ENCODE data around the gene ELAVL4. TPM values are rescaled to one million over a fixed set of nuclear protein-coding genes. Genes with fewer than 3 reads are reported as not detected.

ELAVL4 gene
- polyA plus RNA-seq, 3 donors = not detected

DNA sequence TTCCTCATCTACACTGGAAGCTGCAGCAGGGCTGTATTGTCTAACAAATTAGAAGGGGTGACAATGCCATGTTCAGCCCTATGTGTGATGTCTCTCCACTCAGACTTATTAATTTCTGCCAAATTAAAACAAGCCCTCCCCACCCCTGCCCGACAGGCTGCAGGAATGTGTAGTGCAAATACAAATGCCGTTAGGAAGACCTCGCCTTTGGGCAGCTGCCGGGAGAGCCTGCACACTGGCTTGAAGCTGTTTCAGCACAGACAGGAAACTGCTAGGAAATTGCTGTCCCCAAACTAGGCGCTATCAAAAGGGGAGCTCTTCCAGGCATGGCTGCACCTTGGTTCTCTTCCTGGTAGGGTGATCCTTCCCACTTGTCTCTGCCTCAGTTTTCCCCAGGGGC, 135.2 kb downstream of the ELAVL4 start:
- Mint-ChIP-seq H3K4me1 (no peaks in the 10 kb centered on the region), H3K4me3 (no peak overlapping the region), H3K9me3 (peaks cover 0 to 3% (median 0%) of the 10 kb centered on the region in 7 donors), H3K27ac (no peak overlapping the region), H3K36me3 (no peaks in the 10 kb centered on the region), H3K27me3 (ENCODE audit: low read depth in 3 of 3) (peaks cover 0 to 2% (median 0%) of the 10 kb centered on the region in 3 donors)
- no peaks in the 10 kb centered on the region for H3K79me2 ChIP-seq (ENCODE audit: insufficient read depth, low read length)
- H3K4me2 ChIP-seq (replicated peaks; ENCODE audit: extremely low read depth, low read length, poor library complexity, severe bottlenecking) = no peak overlapping the region
- no peaks in the 10 kb centered on the region for H4K20me1 ChIP-seq (ENCODE audit: insufficient read depth, low read length)
- H3K36me3 ChIP-seq (replicated peaks in 1 of 2; ENCODE audit: control insufficient read depth in 1 of 2, insufficient read depth in 2 of 2, low read length in 2 of 2) = no peaks in the 10 kb centered on the region
- no peak overlapping the region for H3K9ac ChIP-seq (ENCODE audit: insufficient read depth, low read length, poor library complexity, severe bottlenecking)
- no peak overlapping the region for H3K27ac ChIP-seq (ENCODE audit: low read depth in 1 of 2, low read length in 2 of 2)
- intact Hi-C loops (cut with micrococcal nuclease) = no loop called here
- 20% methylated on average over 5 of the region's 5 CpGs for WGBS (ENCODE audit: insufficient coverage)
- H3K4me1 ChIP-seq (ENCODE audit: control insufficient read depth in 1 of 2, insufficient read depth in 2 of 2, low read length in 2 of 2) = no peaks in the 10 kb centered on the region
- no peak overlapping the region for H2AFZ ChIP-seq (ENCODE audit: insufficient read depth, low read depth, low read length, poor library complexity, severe bottlenecking)
- no peaks in the 10 kb centered on the region for H3K27me3 ChIP-seq (ENCODE audit: control insufficient read depth in 2 of 2, insufficient read depth in 2 of 2, low read length in 2 of 2)
- no peaks in the 10 kb centered on the region for H3K9me3 ChIP-seq (replicated peaks in 1 of 2; ENCODE audit: control insufficient read depth in 1 of 2, insufficient read depth in 1 of 2, low read length in 2 of 2)
- no peak overlapping the region for H3K4me3 ChIP-seq (replicated peaks in 1 of 3; ENCODE audit: low read depth in 2 of 3, low read length in 3 of 3)
- TF ChIP-seq, protein P1, sequence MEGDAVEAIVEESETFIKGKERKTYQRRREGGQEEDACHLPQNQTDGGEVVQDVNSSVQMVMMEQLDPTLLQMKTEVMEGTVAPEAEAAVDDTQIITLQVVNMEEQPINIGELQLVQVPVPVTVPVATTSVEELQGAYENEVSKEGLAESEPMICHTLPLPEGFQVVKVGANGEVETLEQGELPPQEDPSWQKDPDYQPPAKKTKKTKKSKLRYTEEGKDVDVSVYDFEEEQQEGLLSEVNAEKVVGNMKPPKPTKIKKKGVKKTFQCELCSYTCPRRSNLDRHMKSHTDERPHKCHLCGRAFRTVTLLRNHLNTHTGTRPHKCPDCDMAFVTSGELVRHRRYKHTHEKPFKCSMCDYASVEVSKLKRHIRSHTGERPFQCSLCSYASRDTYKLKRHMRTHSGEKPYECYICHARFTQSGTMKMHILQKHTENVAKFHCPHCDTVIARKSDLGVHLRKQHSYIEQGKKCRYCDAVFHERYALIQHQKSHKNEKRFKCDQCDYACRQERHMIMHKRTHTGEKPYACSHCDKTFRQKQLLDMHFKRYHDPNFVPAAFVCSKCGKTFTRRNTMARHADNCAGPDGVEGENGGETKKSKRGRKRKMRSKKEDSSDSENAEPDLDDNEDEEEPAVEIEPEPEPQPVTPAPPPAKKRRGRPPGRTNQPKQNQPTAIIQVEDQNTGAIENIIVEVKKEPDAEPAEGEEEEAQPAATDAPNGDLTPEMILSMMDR (IDR thresholded peaks at IDR 0.05) = no peak
- no peak for DNase-seq

DNA sequence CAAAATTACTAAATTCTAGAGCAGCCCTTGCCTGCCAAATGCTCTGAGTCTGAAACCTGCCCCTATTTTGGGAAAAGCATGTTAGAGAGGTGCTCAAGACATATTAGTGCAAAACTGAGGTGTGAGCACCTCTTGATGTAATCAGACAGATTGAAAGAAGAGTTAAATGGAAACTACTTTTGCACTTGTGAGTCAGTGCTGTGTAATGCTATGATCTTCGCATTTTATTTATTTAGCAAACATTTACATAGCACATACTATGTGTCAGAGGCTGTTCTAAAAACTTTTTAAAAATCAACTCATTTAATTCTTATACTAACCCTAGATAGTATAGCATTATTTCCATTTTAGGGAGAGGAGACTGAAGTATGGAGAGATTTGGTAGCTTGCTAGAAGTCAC, 138.1 kb downstream of the ELAVL4 start:
- H3K9me3 ChIP-seq (replicated peaks in 1 of 2; ENCODE audit: control insufficient read depth in 1 of 2, insufficient read depth in 1 of 2, low read length in 2 of 2) = no peaks in the 10 kb centered on the region
- no peaks in the 10 kb centered on the region for H3K9me3 Mint-ChIP-seq
- WGBS (ENCODE audit: insufficient coverage) = no CpG with 5 or more reads among the region's 1 CpG
- no peaks in the 10 kb centered on the region for H3K36me3 ChIP-seq (replicated peaks in 1 of 2; ENCODE audit: control insufficient read depth in 1 of 2, insufficient read depth in 2 of 2, low read length in 2 of 2)
- peaks cover 5% of the 10 kb centered on the region for H3K4me1 Mint-ChIP-seq
- H4K20me1 ChIP-seq (ENCODE audit: insufficient read depth, low read length) = no peaks in the 10 kb centered on the region
- no peaks in the 10 kb centered on the region for H3K36me3 Mint-ChIP-seq
- intact Hi-C loops (cut with micrococcal nuclease) = no loop called here
- no peak overlapping the region for H3K4me3 Mint-ChIP-seq
- H3K9ac ChIP-seq (ENCODE audit: insufficient read depth, low read length, poor library complexity, severe bottlenecking) = no peak overlapping the region
- H2AFZ ChIP-seq (ENCODE audit: insufficient read depth, low read depth, low read length, poor library complexity, severe bottlenecking) = no peak overlapping the region
- TF ChIP-seq, protein P1 (IDR thresholded peaks at IDR 0.05) = no peak
- H3K27me3 ChIP-seq (ENCODE audit: control insufficient read depth in 2 of 2, insufficient read depth in 2 of 2, low read length in 2 of 2) = no peaks in the 10 kb centered on the region
- H3K79me2 ChIP-seq (ENCODE audit: insufficient read depth, low read length) = no peaks in the 10 kb centered on the region
- DNase-seq = no peak
- no peak overlapping the region for H3K4me2 ChIP-seq (replicated peaks; ENCODE audit: extremely low read depth, low read length, poor library complexity, severe bottlenecking)
- no peak overlapping the region for H3K27ac Mint-ChIP-seq
- H3K27me3 Mint-ChIP-seq (ENCODE audit: low read depth in 3 of 3) = peaks cover 0 to 2% (median 0%) of the 10 kb centered on the region in 3 donors
- no peak overlapping the region for H3K27ac ChIP-seq (ENCODE audit: low read depth in 1 of 2, low read length in 2 of 2)
- H3K4me3 ChIP-seq (replicated peaks in 1 of 3; ENCODE audit: low read depth in 2 of 3, low read length in 3 of 3) = no peak overlapping the region
- H3K4me1 ChIP-seq (ENCODE audit: control insufficient read depth in 1 of 2, insufficient read depth in 2 of 2, low read length in 2 of 2) = peaks cover 3 to 5% of the 10 kb centered on the region in 2 donors

All from CD14-positive monocyte (primary cell).